A549 (cell line): ENCODE measurements around the gene SORCS2.

Experiments used
- EP300 ChIP-seq, 2 experiments: fragments of >200 bp; sonication (Bioruptor Twin); formaldehyde crosslinking; IDR thresholded peaks; 2 replicates in 1 of 2; 3 replicates in 1 of 2; pipeline ENCODE4 v1.6.1; 2016 to 2017
- HOXA7 ChIP-seq: fragments of 250-450 bp; sonication (Bioruptor Pico); IDR thresholded peaks from 2 replicates; pipeline ENCODE4 v1.5.0; 2020; ENCODE audit warnings: mild to moderate bottlenecking, moderate library complexity
- POLR2A ChIP-seq: IDR thresholded peaks from 2 replicates; pipeline ENCODE4 v1.6.1; 2012; ENCODE audit warnings: mild to moderate bottlenecking, low read length
- POLR2AphosphoS2 ChIP-seq: conservative IDR thresholded peaks from 2 replicates; pipeline ENCODE4 v1.6.1; 2012; ENCODE audit warnings: low read length, improper control_type of control experiment, inconsistent platforms
- RAD21 ChIP-seq, 2 experiments: fragments of >200 bp in 1 of 2; sonication (Bioruptor Twin) in 1 of 2; formaldehyde crosslinking in 1 of 2; IDR thresholded peaks in 1 of 2; conservative IDR thresholded peaks in 1 of 2; 2 replicates in 1 of 2; 3 replicates in 1 of 2; pipeline ENCODE4 v1.6.1; 2012 to 2018; ENCODE audit warnings: inconsistent platforms in 1 of 2
- RFX5 ChIP-seq: fragments of 450-650 bp; IDR thresholded peaks from 2 replicates; pipeline ENCODE4 v1.7.1; 2014; ENCODE audit warnings: antibody characterized with exemption, mild to moderate bottlenecking, moderate library complexity
- TF ChIP-seq, protein P1 (sequence below): fragments of >200 bp; sonication (Bioruptor Twin); formaldehyde crosslinking; IDR thresholded peaks from 3 replicates; pipeline ENCODE4 v1.5.1; 2016
- TF ChIP-seq, protein P2 (sequence below): IDR thresholded peaks from 2 replicates; pipeline ENCODE4 v1.6.1; 2012
- TF ChIP-seq, protein P3 (sequence below): fragments of 200-600 bp; sonication (generic); IDR thresholded peaks from 2 replicates; pipeline ENCODE4 v1.6.1; 2016; ENCODE audit warnings: antibody characterized with exemption, mild to moderate bottlenecking, moderate library complexity

DNA sequence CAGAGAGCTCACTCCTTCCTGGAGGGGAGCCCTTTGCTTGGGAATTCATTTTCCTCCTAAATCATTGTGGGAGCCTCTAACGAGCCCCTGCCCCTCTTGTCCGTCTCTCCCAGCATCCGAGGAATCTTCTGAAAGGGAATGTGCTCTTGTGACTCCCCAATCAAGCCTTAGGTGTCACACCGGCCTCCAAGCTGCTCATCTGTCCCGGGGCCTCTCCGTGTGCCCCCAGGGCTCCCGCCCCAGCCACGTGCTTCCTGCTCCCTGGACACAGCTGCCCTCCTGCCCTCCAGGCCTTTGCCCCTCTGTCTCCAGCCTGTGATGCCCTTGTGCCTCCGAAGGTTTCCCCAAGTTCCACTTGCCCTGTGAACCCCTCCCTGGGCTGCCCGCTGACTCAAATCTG lies 507.5 kb downstream of the SORCS2 start:
- TF ChIP-seq, protein P1, sequence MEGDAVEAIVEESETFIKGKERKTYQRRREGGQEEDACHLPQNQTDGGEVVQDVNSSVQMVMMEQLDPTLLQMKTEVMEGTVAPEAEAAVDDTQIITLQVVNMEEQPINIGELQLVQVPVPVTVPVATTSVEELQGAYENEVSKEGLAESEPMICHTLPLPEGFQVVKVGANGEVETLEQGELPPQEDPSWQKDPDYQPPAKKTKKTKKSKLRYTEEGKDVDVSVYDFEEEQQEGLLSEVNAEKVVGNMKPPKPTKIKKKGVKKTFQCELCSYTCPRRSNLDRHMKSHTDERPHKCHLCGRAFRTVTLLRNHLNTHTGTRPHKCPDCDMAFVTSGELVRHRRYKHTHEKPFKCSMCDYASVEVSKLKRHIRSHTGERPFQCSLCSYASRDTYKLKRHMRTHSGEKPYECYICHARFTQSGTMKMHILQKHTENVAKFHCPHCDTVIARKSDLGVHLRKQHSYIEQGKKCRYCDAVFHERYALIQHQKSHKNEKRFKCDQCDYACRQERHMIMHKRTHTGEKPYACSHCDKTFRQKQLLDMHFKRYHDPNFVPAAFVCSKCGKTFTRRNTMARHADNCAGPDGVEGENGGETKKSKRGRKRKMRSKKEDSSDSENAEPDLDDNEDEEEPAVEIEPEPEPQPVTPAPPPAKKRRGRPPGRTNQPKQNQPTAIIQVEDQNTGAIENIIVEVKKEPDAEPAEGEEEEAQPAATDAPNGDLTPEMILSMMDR = no peak
- TF ChIP-seq RAD21 (conservative IDR thresholded peaks at IDR 0.05 in 1 of 2, IDR thresholded peaks at IDR 0.05 in 1 of 2) (no peak), HOXA7 (no peak), RFX5 (no peak), POLR2AphosphoS2 (no peak), POLR2A (no peak), EP300 (IDR thresholded peaks at IDR 0.05) (no peak)
- TF ChIP-seq, protein P2, sequence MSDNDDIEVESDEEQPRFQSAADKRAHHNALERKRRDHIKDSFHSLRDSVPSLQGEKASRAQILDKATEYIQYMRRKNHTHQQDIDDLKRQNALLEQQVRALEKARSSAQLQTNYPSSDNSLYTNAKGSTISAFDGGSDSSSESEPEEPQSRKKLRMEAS = no peak
- TF ChIP-seq, protein P3, sequence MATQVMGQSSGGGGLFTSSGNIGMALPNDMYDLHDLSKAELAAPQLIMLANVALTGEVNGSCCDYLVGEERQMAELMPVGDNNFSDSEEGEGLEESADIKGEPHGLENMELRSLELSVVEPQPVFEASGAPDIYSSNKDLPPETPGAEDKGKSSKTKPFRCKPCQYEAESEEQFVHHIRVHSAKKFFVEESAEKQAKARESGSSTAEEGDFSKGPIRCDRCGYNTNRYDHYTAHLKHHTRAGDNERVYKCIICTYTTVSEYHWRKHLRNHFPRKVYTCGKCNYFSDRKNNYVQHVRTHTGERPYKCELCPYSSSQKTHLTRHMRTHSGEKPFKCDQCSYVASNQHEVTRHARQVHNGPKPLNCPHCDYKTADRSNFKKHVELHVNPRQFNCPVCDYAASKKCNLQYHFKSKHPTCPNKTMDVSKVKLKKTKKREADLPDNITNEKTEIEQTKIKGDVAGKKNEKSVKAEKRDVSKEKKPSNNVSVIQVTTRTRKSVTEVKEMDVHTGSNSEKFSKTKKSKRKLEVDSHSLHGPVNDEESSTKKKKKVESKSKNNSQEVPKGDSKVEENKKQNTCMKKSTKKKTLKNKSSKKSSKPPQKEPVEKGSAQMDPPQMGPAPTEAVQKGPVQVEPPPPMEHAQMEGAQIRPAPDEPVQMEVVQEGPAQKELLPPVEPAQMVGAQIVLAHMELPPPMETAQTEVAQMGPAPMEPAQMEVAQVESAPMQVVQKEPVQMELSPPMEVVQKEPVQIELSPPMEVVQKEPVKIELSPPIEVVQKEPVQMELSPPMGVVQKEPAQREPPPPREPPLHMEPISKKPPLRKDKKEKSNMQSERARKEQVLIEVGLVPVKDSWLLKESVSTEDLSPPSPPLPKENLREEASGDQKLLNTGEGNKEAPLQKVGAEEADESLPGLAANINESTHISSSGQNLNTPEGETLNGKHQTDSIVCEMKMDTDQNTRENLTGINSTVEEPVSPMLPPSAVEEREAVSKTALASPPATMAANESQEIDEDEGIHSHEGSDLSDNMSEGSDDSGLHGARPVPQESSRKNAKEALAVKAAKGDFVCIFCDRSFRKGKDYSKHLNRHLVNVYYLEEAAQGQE = no peak
